Lower leg skin (tissue), 3 donors: Measurements from ENCODE around the gene MAPK10.

ENCODE experiments used
- CTCF ChIP-seq, 3 donors: fragments of 450-650 bp; IDR thresholded peaks; one replicate each; pipeline ENCODE4 v1.5.1; 2016; ENCODE audit warnings: antibody characterized with exemption in 3 of 3, mild to moderate bottlenecking in 3 of 3, moderate library complexity in 2 of 3
- POLR2A ChIP-seq, 2 donors: fragments of 450-650 bp; IDR thresholded peaks; one replicate each; pipeline ENCODE4 v1.6.1; 2016 to 2017; ENCODE audit warnings: antibody characterized with exemption in 2 of 2, mild to moderate bottlenecking in 1 of 2, moderate library complexity in 1 of 2

GRCh38 chr4:86100539-86101215 is 259.2 kb downstream of the MAPK10 start:
- TF ChIP-seq CTCF (IDR thresholded peaks at IDR 0.05) (no peak), POLR2A (IDR thresholded peaks at IDR 0.05) (no peak)
